GM12878 (cell line): ENCODE results near the gene TRABD. TPM values are rescaled to one million over a fixed set of nuclear protein-coding genes. Genes with fewer than 3 reads are reported as not detected.

ENCODE experiments used
- ATAC-seq: fragments of 200-7000 bp; cut with Tn5 transposase; 3 replicates; pipeline ENCODE4 v1.9.1; 2020; ENCODE audit warnings: mild to moderate bottlenecking, moderate library complexity
- BruUV-seq: library from RNA; stranded (reverse); fragments of 400-500 nt; replicated peaks from 2 replicates; lab custom pipeline; 2021; lab: Mats Ljungman, UMichigan
- CTCF ChIA-PET: fragments of 300-600 bp; sonication (Branson Sonifier 250); formaldehyde crosslinking; extraction: SDS; loops from one replicate; lab custom pipeline; 2021; ENCODE audit warnings: inconsistent platforms; lab: Yijun Ruan, JAX
- POLR2A ChIA-PET: fragments of 350-600 bp; formaldehyde crosslinking; extraction: SDS; loops from one replicate; lab custom pipeline; 2021; ENCODE audit warnings: inconsistent platforms; lab: Charles Lee
- RAD21 ChIA-PET: fragments of 300-600 bp; sonication (Branson Sonifier 250); formaldehyde crosslinking; loops from one replicate; lab custom pipeline; 2023; ENCODE audit warnings: antibody characterized with exemption; ENCODE audit not compliant: unreplicated experiment; lab: Charles Lee
- SMC1A ChIA-PET: fragments of 300-600 bp; sonication (Branson Sonifier 250); formaldehyde crosslinking; loops from one replicate; lab custom pipeline; 2023; ENCODE audit not compliant: unreplicated experiment, uncharacterized antibody; lab: Charles Lee
- DNase-seq: peaks from one replicate; pipeline ENCODE4 v3.0.0-alpha.2; 2011; ENCODE audit warnings: low read depth, low spot score
- FAIRE-seq: peaks from 3 replicates; lab custom pipeline; 2011; peaks lifted over from hg19 to GRCh38; lab: Jason Lieb, UNC
- H2AFZ ChIP-seq: 2 replicates; pipeline ENCODE4 v1.6.0; 2011; ENCODE audit warnings: low read depth, low read length, control low read depth; ENCODE audit not compliant: control insufficient read depth
- H3K27ac ChIP-seq: 2 replicates; pipeline ENCODE4 v1.5.1; 2011; ENCODE audit warnings: control low read depth; ENCODE audit not compliant: control insufficient read depth, insufficient read depth
- H3K27me3 ChIP-seq, 2 experiments: replicated peaks in 1 of 2; 2 replicates each; pipeline versions ENCODE4 v1.6.0 to v1.6.1; 2011; ENCODE audit warnings: low read length in 1 of 2; ENCODE audit not compliant: control insufficient read depth in 2 of 2, insufficient read depth in 2 of 2
- H3K36me3 ChIP-seq, 2 experiments: 2 replicates each; pipeline ENCODE4 v1.5.1; 2011; ENCODE audit warnings: low read length in 1 of 2; ENCODE audit not compliant: control insufficient read depth in 2 of 2, insufficient read depth in 2 of 2
- H3K4me1 ChIP-seq: 2 replicates; pipeline ENCODE4 v1.6.1; 2011; ENCODE audit warnings: mild to moderate bottlenecking, low read length, moderate library complexity, mixed read lengths; ENCODE audit not compliant: control insufficient read depth, insufficient read depth
- H3K4me2 ChIP-seq: 2 replicates; pipeline ENCODE4 v1.6.0; 2011; ENCODE audit warnings: control low read depth; ENCODE audit not compliant: control insufficient read depth, insufficient read depth
- H3K4me3 ChIP-seq: fragments of 200-600 bp; sonication (generic); 2 replicates; pipeline ENCODE4 v1.5.1; 2016
- H3K79me2 ChIP-seq: 2 replicates; pipeline ENCODE4 v1.6.0; 2011; ENCODE audit warnings: low read length; ENCODE audit not compliant: control insufficient read depth, insufficient read depth
- H3K9ac ChIP-seq: 2 replicates; pipeline ENCODE4 v1.8.0; 2011; ENCODE audit warnings: low read length, control low read depth, mixed read lengths; ENCODE audit not compliant: control insufficient read depth, insufficient read depth
- H3K9me3 ChIP-seq: replicated peaks from 3 replicates; pipeline ENCODE4 v1.5.1; 2011; ENCODE audit warnings: mild to moderate bottlenecking, low read length; ENCODE audit not compliant: control insufficient read depth, insufficient read depth
- H4K20me1 ChIP-seq: 2 replicates; pipeline ENCODE4 v1.6.0; 2011; ENCODE audit not compliant: control insufficient read depth, insufficient read depth
- BACH1 ChIP-seq: fragments of 450-650 bp; IDR thresholded peaks from 2 replicates; pipeline ENCODE4 v1.6.1; 2017; ENCODE audit warnings: mild to moderate bottlenecking, borderline replicate concordance
- CHD2 ChIP-seq: IDR thresholded peaks from 2 replicates; pipeline ENCODE4 v1.6.1; 2011; ENCODE audit warnings: low read depth, low read length, improper control_type of control experiment, borderline replicate concordance
- NFYB ChIP-seq: IDR thresholded peaks from 2 replicates; pipeline ENCODE4 v1.6.1; 2011; ENCODE audit warnings: low read depth, mild to moderate bottlenecking, low read length, improper control_type of control experiment, moderate library complexity; ENCODE audit not compliant: insufficient read depth
- POLR2A ChIP-seq: IDR thresholded peaks from 2 replicates; pipeline ENCODE4 v1.6.1; 2011; ENCODE audit warnings: low read depth, mild to moderate bottlenecking, low read length
- POLR2AphosphoS5 ChIP-seq: IDR thresholded peaks from 2 replicates; pipeline ENCODE4 v1.6.1; 2011; ENCODE audit warnings: mild to moderate bottlenecking, low read length, inconsistent platforms
- REST ChIP-seq: IDR thresholded peaks from 2 replicates; pipeline ENCODE4 v1.6.1; 2012; ENCODE audit warnings: mild to moderate bottlenecking, low read depth, low read length
- RFX5 ChIP-seq: IDR thresholded peaks from 2 replicates; pipeline ENCODE4 v1.6.1; 2011; ENCODE audit warnings: low read depth, low read length, improper control_type of control experiment
- SUPT20H ChIP-seq: IDR thresholded peaks from 2 replicates; pipeline ENCODE4 v1.6.1; 2011; ENCODE audit warnings: low read depth, mild to moderate bottlenecking, low read length, moderate library complexity, borderline replicate concordance; ENCODE audit not compliant: control insufficient read depth
- ZNF207 ChIP-seq: fragments of 450-650 bp; IDR thresholded peaks from 2 replicates; pipeline ENCODE4 v1.6.1; 2014; ENCODE audit warnings: antibody characterized with exemption, mild to moderate bottlenecking, borderline replicate concordance
- ZNF622 ChIP-seq: fragments of 450-650 bp; IDR thresholded peaks from 2 replicates; pipeline ENCODE4 v1.6.1; 2017; ENCODE audit warnings: mild to moderate bottlenecking, inconsistent platforms
- WGBS: methylation state at CpG from one replicate; pipeline ENCODE4 v1.1.6; 2016; ENCODE audit warnings: low lambda C conversion rate; ENCODE audit not compliant: insufficient replicate concordance, insufficient coverage; ENCODE audit errors: missing lambda C conversion rate; 5-methylcytosine and 5-hydroxymethylcytosine counted together
- in situ Hi-C: fragments of 300-500 bp; cut with MboI; formaldehyde crosslinking; loops from 9 replicates; pipeline ENCODE4 v1.14.3; 2018; ENCODE audit warnings: mixed read lengths
- intact Hi-C: fragments of 100-400 bp; cut with micrococcal nuclease; formaldehyde crosslinking; loops from one replicate; pipeline ENCODE4 v1.14.2; 2022; ENCODE audit not compliant: unreplicated experiment
- polyA plus RNA-seq, 11 experiments: library from polyadenylated mRNA; depleted of rRNA in 4 of 11; unstranded in 6 of 11; stranded (reverse) in 5 of 11; fragments of >200 nt; fragmentation: Nextera tagmentation in 4 of 11; fragmentation: Illumina TruSeq in 1 of 11; extraction: Ambion mirVana in 4 of 11; extraction: Trizol in 1 of 11; gene quantifications; 1 replicate in 1 of 11; 2 replicates in 10 of 11; pipeline versions ENCODE4 v1.2.1 to v1.2.3, GENCODE V29; 2011 to 2016; ENCODE audit warnings: inconsistent platforms in 2 of 11, missing spikeins in 2 of 11, low read depth in 1 of 11
- total RNA-seq, 4 experiments: library from RNA; depleted of rRNA in 3 of 4; stranded (reverse); fragments of >200 nt in 3 of 4; fragmentation: Illumina TruSeq in 1 of 4; extraction: Trizol in 1 of 4; gene quantifications; 2 replicates each; pipeline versions ENCODE4 v1.2.1 to v1.2.3, GENCODE V29; 2013 to 2021
- TF ChIP-seq, protein P1 (sequence below): fragments of 150-350 bp; IDR thresholded peaks from 2 replicates; pipeline ENCODE4 v1.6.1; 2016; ENCODE audit warnings: low read depth, low read length
- TF ChIP-seq, protein P2 (sequence below): fragments of 450-650 bp; IDR thresholded peaks from 2 replicates; pipeline ENCODE4 v1.6.1; 2018; ENCODE audit warnings: mild to moderate bottlenecking, low read depth, moderate library complexity; ENCODE audit not compliant: partially characterized antibody

Gene TRABD
- total and polyA plus RNA-seq, 10 of the 15 experiments (the other 5 are each of a cell fraction or from before 2014, with no cell fraction given): 0.43 to 116 (median 58.1) TPM

DNA sequence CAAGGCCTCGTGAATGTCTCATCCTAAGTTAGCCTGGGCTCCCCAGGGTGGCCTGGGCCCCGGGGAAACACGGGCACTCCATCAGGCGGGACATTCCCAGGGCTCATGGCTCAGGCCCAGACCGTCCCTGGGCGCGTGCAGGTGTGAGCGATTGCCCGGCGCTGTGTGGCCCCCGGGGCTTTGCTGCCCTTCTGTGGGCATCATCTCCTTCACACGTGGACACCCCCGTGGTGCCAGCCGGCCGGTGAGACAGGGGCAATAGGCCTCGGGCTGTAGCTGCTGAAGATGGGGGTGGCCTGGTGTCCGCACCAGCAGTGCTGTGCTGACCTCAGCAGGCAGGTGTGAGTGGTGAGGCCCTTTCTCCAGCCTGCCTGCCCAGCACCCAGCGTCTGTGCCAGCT lies 10.5 kb downstream of the TRABD start:
- ChIA-PET POLR2A (no interaction called here), RAD21 (interaction anchor here (1.5 kb wide), 1 partner anchor 9 kb away, joined by 3 read pairs; no protein-coding TSS in a partner anchor)

More for the DNA sequence above, 10.5 kb downstream of the TRABD start:
- Histone ChIP-seq H3K4me1 (peaks cover 43% of the 10 kb centered on the region), H3K27me3 (no peaks in the 10 kb centered on the region), H3K79me2 (peaks cover 29% of the 10 kb centered on the region), H3K4me2 (no peak overlapping the region), H4K20me1 (no peaks in the 10 kb centered on the region), H3K9ac (no peak overlapping the region), H2AFZ (no peak overlapping the region), H3K4me3 (no peak overlapping the region), H3K9me3 (no peaks in the 10 kb centered on the region), H3K36me3 (peaks cover 0 to 45% of the 10 kb centered on the region in 2 experiments; a peak in 3 of 4 replicates), H3K27ac (0 out of 2 replicates have a peak overlapping the region, but pooled peaks have one; percentile 7)
- intact Hi-C loops (loop anchor here (10.0 kb wide), 1 partner anchor 261 kb away; no protein-coding TSS in a partner anchor), in situ Hi-C loops (no loop called here)
- no peak for TF ChIP-seq ZNF622
- TF ChIP-seq POLR2AphosphoS5: peak; percentile 19; the same call in 1 of the 2 replicates
- TF ChIP-seq ZNF207: no peak
- no peak for TF ChIP-seq CHD2
- TF ChIP-seq, protein P1, sequence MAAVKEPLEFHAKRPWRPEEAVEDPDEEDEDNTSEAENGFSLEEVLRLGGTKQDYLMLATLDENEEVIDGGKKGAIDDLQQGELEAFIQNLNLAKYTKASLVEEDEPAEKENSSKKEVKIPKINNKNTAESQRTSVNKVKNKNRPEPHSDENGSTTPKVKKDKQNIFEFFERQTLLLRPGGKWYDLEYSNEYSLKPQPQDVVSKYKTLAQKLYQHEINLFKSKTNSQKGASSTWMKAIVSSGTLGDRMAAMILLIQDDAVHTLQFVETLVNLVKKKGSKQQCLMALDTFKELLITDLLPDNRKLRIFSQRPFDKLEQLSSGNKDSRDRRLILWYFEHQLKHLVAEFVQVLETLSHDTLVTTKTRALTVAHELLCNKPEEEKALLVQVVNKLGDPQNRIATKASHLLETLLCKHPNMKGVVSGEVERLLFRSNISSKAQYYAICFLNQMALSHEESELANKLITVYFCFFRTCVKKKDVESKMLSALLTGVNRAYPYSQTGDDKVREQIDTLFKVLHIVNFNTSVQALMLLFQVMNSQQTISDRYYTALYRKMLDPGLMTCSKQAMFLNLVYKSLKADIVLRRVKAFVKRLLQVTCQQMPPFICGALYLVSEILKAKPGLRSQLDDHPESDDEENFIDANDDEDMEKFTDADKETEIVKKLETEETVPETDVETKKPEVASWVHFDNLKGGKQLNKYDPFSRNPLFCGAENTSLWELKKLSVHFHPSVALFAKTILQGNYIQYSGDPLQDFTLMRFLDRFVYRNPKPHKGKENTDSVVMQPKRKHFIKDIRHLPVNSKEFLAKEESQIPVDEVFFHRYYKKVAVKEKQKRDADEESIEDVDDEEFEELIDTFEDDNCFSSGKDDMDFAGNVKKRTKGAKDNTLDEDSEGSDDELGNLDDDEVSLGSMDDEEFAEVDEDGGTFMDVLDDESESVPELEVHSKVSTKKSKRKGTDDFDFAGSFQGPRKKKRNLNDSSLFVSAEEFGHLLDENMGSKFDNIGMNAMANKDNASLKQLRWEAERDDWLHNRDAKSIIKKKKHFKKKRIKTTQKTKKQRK: no peak
- no peak for TF ChIP-seq REST
- no peak for TF ChIP-seq NFYB
- peak; percentile 27; the same call in 1 of the 2 replicates for TF ChIP-seq POLR2A
- no peak for TF ChIP-seq RFX5
- TF ChIP-seq SUPT20H: no peak
- TF ChIP-seq BACH1: no peak
- TF ChIP-seq, protein P2, sequence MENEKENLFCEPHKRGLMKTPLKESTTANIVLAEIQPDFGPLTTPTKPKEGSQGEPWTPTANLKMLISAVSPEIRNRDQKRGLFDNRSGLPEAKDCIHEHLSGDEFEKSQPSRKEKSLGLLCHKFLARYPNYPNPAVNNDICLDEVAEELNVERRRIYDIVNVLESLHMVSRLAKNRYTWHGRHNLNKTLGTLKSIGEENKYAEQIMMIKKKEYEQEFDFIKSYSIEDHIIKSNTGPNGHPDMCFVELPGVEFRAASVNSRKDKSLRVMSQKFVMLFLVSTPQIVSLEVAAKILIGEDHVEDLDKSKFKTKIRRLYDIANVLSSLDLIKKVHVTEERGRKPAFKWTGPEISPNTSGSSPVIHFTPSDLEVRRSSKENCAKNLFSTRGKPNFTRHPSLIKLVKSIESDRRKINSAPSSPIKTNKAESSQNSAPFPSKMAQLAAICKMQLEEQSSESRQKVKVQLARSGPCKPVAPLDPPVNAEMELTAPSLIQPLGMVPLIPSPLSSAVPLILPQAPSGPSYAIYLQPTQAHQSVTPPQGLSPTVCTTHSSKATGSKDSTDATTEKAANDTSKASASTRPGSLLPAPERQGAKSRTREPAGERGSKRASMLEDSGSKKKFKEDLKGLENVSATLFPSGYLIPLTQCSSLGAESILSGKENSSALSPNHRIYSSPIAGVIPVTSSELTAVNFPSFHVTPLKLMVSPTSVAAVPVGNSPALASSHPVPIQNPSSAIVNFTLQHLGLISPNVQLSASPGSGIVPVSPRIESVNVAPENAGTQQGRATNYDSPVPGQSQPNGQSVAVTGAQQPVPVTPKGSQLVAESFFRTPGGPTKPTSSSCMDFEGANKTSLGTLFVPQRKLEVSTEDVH: no peak
- BruUV-seq: no TSS peak
- DNase-seq: no peak
- WGBS: 85% methylated on average over 8 of the region's 18 CpGs
- no peak for ATAC-seq
- SMC1A ChIA-PET: no interaction called here
- no peak for FAIRE-seq
- CTCF ChIA-PET: interaction anchor here (1.2 kb wide), 1 partner anchor 23 kb away, joined by 3 read pairs; no protein-coding TSS in a partner anchor
